Fibroblast of skin of right biceps (primary cell): ENCODE measurements around the gene FABP6.
A peak's percentile ranks its signal among the peaks of the same experiment; 100 is the strongest.
"Not testable (repeated sequence)": the region's sequence is repeated elsewhere in the genome, so short reads cannot be mapped to it uniquely, and the experiment has no call there.

ENCODE experiments used
- DNase-seq: peaks from one replicate; pipeline ENCODE4 v3.0.0-alpha.2; 2013

Gene FABP6

DNA sequence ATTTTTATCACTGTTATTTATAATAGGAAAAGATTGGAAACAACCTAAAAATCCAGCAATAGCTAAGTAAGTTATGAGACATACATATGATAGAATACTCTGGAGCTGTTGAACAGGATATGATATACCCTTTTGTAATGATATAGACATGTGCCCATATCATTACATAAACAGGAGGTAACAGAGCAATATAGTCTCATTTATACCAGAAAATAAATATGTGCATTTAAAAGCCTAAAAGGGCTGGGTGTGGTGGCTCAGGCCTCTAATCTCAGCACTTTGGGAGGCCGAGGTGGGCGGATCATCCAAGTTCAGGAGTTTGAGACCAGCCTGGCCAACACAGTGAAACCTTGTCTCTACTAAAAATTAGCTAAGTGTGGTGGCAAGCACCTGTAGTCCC, 2.3 kb upstream of the FABP6 start:
- DNase-seq, result no peak

GRCh38 chr5:160230686-160231527, 1.6 kb downstream of the FABP6 start:
- DNase-seq, result peak; percentile 37

DNA sequence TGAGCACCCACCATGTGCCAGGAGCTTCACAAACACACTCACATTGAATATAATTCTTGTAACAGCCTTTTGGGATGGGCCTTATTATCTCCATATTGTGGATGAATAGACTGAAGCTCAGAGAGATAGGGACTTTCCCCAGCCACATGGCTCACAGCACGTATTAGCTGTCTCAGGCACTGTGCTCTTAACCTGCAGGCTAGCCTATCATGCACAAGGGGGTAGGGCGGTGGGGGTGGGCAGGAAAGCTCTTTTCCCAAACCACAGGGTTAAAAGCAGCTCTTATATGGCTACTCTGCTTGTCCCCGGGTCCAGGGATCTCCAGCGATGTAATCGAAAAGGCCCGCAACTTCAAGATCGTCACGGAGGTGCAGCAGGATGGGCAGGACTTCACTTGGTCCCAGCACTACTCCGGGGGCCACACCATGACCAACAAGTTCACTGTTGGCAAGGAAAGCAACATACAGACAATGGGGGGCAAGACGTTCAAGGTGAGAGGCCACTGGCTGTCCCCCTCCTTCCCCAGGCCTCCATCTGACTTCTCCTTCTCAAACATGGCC, 2.6 kb downstream of the FABP6 start:
- no peak for DNase-seq

GRCh38 chr5:160233215-160233614, 3.9 kb downstream of the FABP6 start:
- no peak for DNase-seq

GRCh38 chr5:160235731-160236130, 6.4 kb downstream of the FABP6 start:
- DNase-seq, result no peak

- no peak for DNase-seq
These were observed 8.3 kb downstream of the FABP6 start for GRCh38 chr5:160237571-160238093.

DNA sequence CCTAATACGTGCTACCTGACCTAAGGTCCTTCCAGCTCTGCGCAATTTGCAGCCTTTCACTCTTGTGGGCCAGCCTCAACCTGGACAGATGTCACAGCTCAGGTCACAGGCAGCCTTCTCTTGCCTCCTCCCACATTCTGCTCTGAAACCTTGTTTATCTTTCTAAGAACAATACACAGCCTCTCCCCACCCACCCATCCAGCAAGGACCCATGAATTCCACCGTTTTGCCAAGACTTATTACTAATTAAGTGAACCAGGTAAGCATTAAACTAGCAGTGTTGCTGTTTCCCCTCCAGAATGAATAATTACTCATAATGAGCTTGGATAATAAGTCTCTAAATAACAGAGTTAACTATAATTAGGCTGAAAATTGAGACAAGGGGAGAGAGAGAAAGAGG, 11.0 kb downstream of the FABP6 start:
- DNase-seq, result no peak

DNA sequence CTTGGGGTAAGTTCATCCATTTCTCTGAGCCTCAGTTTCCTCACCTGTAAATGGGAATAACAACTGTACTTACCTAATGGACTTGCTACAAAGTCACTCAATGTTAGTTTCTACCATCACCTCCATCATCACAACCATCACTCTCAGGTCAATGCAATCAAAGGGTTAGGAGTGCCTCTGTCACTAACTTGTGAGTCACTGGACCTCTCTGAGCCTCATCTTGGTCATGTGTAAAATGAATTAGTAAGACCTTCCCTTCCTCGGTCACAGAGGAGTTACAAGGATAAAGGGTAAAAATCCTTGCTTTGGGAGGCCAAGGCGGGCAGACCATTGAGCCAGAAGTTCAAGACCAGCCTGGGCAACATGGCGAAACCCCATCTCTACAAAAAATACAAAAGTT, 12.8 kb downstream of the FABP6 start:
- DNase-seq, result no peak

- no peak for DNase-seq
These were observed 16.3 kb downstream of the FABP6 start for GRCh38 chr5:160245506-160246086.

DNA sequence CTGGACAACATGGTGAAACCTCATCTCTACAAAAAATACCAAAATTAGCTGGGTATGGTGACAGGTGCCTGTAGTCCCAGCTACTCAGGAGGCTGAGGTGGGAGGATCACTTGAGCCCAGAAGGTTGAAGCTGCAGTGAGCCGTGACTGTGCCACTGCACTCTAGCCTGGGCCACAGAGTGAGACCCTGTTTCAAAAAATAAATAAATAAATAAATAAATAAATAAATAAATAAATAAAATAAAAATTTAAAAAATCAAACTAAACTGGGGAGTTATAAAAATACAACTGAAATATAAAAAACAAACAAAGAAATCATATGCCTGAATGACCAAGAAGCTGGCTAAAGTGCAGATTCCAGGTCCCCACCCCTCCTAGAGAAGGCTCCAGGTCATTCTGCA, 20.3 kb downstream of the FABP6 start:
- DNase-seq, result not testable (repeated sequence)

GRCh38 chr5:160250226-160250625, 20.9 kb downstream of the FABP6 start:
- DNase-seq, result no peak

DNA sequence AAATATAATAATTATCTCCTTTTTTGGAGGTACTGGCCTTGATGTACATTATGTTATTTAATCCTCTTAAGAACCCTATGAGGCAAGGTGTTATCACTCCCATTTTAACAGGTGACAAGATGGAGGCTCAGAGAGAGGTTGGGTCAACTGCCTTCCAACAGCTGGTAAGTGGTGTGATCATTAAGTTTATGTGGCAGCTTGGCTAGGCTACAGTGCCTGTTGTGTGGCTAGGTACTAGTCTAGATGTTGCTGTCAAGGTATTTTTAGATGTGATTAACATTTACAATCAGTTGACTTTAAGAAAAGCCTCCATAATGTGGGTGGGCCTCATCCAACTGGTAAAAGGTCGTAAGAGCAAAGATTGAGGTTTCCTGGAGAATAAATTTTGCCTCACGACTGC, 21.5 kb downstream of the FABP6 start:
- no peak for DNase-seq

DNA sequence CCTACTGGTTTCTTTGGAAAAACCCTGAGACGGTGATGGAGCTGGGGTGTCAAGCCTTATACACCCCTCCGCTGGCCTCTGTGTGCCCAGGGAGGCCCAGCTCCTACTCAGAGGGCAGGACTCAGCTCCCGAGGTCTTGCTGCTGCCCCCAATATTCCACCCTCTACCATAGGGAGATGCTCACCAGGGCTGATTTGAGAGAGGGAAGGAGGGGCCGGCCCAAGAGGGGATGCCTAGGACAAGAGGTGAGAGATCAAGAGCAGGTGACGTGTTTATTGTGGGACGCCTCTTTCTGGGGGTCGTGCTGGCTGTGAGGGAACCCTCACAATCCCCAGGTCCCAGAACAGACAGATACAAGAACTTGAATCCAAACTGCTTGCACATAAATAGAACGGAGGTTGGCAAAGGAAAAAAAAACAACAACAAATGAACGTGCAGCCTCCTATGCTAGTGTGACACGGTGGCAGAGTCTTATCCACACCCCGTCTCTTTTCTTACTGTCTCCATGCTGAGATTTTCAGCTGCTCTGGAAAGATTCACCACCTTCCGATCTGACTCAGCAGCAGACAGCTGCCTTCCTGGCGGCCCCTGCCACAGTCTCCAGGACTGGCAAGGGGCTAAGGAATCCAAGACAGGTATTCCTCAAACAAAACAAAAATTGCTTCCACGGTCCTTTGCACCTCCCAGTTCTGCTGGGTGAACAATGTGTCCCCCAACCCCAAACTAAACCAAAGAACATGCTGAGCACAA, 22.3 kb downstream of the FABP6 start:
- DNase-seq, result no peak

DNA sequence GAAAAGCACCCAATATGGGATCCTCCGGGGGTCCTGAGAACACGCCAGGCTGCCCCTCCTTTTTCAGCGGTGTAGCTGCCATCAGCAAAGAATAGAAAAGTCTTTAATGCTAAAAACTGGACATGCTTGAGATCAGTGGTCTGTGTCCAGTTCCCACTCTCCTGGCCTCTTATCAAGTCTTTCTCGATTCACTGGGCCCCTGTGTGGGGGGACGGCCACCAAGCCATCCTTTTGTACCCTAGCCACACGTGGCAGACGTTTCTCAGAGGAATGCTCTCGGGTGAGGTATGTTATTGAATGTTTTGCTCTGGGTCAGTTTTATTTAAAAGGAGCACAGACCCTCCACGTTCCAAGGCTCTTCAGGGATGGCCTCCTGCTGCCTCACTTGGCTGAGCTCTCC, 23.6 kb downstream of the FABP6 start:
- DNase-seq, result no peak

DNA sequence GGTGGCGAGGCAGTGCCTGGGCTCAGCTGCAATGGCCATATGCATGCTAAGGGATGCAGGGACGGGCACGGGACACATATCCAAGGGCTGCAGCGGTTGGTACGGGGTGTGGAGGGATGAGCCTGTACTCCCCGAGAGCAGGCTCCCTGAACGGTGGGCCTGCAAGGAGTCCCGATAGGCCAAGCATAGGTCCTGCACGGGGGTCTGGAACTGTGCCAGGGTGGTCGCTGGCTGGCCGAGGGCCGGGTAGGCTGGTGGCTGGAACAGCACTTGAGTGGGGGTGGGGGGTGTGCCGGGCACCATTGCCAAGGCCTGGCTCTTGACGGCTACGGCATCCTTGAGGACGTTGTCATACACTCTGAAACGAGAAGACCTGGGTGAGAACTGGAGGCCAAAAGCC, 24.1 kb downstream of the FABP6 start:
- no peak for DNase-seq

DNA sequence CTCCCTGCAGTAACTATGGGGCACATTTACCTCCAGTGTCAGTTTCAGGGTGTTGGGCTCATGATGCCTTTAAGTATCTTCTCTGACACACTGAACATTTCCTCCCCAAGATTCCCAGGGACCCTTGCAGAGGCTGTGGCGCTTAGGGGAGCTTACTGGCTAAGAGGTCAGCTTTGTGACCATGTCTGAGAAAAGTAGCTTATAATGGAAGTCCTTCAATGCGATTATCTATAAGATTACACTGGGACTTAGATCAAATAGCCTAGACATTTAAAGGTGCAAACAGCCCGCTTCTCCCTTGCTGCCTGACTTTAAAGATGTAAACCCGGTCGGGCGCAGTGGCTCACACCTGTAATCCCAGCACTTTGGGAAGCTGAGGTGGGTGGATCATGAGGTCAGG, 25.4 kb downstream of the FABP6 start:
- no peak for DNase-seq

DNA sequence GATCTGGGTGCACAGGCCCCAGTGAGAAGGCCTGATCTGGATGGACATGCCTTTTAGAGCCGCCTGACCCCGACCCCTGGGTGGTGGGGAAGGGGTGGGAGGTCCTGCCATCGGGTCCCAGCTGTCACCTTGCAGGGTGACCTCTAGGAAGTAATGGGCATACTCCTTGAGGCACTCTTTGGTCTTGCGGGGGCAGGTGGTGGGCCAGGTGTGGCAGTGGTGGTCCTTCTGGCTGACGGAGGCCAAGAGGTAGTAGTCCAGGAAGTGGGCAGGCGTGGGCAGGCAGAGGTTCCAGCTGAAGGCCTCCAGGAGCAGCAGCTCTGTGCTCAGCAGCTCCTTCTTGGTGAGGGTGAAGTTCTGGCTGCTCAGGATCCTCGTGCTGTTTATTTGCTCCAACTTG, 30.0 kb downstream of the FABP6 start:
- no peak for DNase-seq

DNA sequence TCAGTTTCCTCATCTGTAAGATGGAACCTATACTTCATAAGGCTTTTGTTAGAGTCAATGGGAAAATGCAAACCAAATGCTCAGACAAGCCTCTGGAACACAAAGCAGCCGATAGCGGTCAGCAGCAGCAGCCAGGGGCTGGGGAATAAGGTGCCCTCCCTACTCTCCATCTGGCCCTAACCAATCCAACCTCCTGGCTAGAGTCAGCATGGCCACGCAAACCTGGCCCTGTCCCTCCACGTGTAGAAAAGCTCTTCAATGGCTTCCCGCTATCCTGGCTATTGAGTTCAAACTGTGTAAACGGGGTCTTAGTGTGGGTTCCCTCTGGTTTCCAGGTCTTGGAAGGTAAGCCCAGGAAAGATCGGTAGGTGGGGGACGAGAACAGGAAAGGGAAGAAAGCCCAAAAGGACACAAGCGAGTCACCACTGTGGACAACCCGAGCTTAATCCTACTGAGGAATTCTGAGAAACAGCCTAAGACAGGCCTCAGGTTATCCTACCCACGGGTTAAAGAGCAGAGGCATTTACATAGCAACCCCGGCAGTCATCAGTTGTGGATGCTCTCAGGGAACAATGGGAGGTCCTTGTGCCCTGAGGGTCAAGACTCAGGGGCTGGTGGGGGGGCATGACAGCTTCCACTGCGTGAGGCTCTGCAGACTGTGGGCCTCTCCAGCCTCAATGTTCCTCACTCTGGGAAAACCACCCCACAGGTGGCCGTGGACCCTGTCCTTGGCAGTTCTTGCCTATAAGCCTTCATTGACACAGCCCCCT, 30.9 kb downstream of the FABP6 start:
- DNase-seq, result no peak

DNA sequence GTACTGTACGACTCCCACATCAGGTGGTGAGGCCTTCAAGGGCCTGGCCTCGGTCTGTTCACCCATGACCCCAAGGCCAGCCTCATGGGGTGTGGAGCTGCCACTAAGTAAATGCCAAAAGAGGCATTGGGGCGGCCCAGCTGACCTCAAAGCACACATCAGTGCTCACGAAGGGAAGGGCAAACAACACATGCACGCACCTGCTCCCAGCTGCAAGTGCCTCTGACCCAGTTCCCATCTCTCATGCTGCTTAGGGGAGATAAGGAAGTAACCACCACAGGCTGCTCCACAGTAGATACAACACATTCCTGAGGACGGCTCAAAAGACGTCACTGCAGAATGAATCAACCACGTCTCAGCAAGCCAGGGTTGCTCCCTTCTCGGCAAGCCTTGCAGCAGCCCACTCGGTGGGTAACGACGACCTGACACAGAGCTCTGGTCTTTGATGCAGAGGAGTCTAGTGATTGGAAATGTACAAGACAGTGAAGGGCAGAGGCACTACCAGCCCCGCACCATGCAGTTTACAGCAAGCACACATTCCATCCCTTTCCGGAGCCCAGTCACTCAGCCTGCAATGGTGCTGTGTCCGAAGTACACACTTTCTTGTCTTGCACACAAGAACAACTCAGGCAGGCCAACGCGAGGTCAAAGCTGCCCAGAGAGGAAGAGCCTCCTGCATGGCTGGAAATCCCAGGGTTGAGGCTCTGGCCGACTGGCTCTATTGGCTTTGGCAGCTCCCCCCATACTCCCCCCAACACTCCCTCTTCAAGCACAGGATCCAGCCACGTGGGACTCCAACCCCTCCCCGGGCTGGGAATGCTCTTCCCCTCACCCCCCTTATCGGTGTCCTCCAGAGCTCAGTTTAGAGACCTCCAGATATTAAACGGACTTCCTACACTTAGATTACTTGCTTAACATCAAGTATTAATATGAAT, 31.8 kb downstream of the FABP6 start:
- DNase-seq, result peak; percentile 67

- peak; percentile 11 for DNase-seq
These were observed 33.1 kb downstream of the FABP6 start for GRCh38 chr5:160262151-160263074.
